HCT116 (cell line): ENCODE data around the gene C2orf81. TPM values are rescaled to one million over a fixed set of nuclear protein-coding genes. Genes with fewer than 3 reads are reported as not detected.

Experiments
- ATAC-seq: fragments of 200-7000 bp; cut with Tn5 transposase; 2 replicates; pipeline ENCODE4 v1.9.1; 2020; ENCODE audit warnings: mild to moderate bottlenecking, moderate library complexity
- BruUV-seq: library from RNA; stranded (reverse); fragments of 400-500 nt; replicated peaks from 2 replicates; lab custom pipeline; 2021; lab: Mats Ljungman, UMichigan
- CTCF ChIA-PET: fragments of 300-600 bp; sonication (Branson Sonifier 250); formaldehyde crosslinking; loops from one replicate; lab custom pipeline; 2021; ENCODE audit warnings: antibody characterized with exemption; lab: Charles Lee
- POLR2A ChIA-PET: fragments of 300-600, 350-600 bp; sonication (Branson Sonifier 250); formaldehyde crosslinking; loops from one replicate; lab custom pipeline; 2021; ENCODE audit warnings: antibody characterized with exemption; lab: Charles Lee
- RAD21 ChIA-PET, 2 experiments: fragments of 300-600 bp; sonication (Branson Sonifier 250); formaldehyde crosslinking; loops; one replicate each; lab custom pipeline; 2023; ENCODE audit warnings: low total read pairs in 2 of 2; ENCODE audit not compliant: uncharacterized antibody in 2 of 2, unreplicated experiment in 2 of 2, low non-redundant PET in 1 of 2; lab: Charles Lee
- DNase-seq: peaks from one replicate; pipeline ENCODE4 v3.0.0-alpha.2; 2010; ENCODE audit warnings: low read depth, low spot score
- H2AFZ ChIP-seq: fragments of 200-600 bp; shearing (Covaris generic), sonication (generic); 2 replicates; pipeline ENCODE4 v1.6.1; 2017; ENCODE audit warnings: low read depth, mixed run types, mixed read lengths, antibody characterized with exemption, low read length; ENCODE audit not compliant: poor library complexity, severe bottlenecking
- H3K27ac ChIP-seq: 2 replicates; pipeline ENCODE4 v1.5.1; 2012; ENCODE audit warnings: low read depth, low read length
- H3K27me3 ChIP-seq: fragments of 200-600 bp; sonication (generic); 2 replicates; pipeline ENCODE4 v1.6.1; 2016; ENCODE audit warnings: mixed run types, low read length, mixed read lengths; ENCODE audit not compliant: insufficient read depth
- H3K36me3 ChIP-seq, 2 experiments: fragments of 200-500 bp in 1 of 2; fragments of 200-600 bp in 1 of 2; sonication (Bioruptor generic) in 1 of 2; sonication (generic) in 1 of 2; 2 replicates each; pipeline versions ENCODE4 v1.5.1 to v1.6.1; 2014 to 2016; ENCODE audit warnings: low read length in 2 of 2, inconsistent platforms in 1 of 2, mixed read lengths in 1 of 2, mixed run types in 1 of 2; ENCODE audit not compliant: insufficient read depth in 2 of 2, control insufficient read depth in 1 of 2
- H3K4me1 ChIP-seq, 2 experiments: fragments of 200-600 bp in 1 of 2; sonication (generic) in 1 of 2; 2 replicates each; pipeline versions ENCODE4 v1.5.1 to v1.6.1; 2012 to 2017; ENCODE audit warnings: low read length in 2 of 2, inconsistent platforms in 1 of 2, mild to moderate bottlenecking in 1 of 2, mixed read lengths in 1 of 2, mixed run types in 1 of 2, moderate library complexity in 1 of 2; ENCODE audit not compliant: insufficient read depth in 2 of 2, control insufficient read depth in 1 of 2
- H3K4me2 ChIP-seq: fragments of 200-600 bp; sonication (generic); 2 replicates; pipeline ENCODE4 v1.6.1; 2017; ENCODE audit warnings: mixed run types, low read length, mixed read lengths
- H3K4me3 ChIP-seq, 2 experiments: fragments of 200-600 bp in 1 of 2; sonication (generic) in 1 of 2; replicated peaks in 1 of 2; 2 replicates each; pipeline ENCODE4 v1.5.1; 2011 to 2016; ENCODE audit warnings: low read length in 2 of 2, control low read depth in 1 of 2, low read depth in 1 of 2, mild to moderate bottlenecking in 1 of 2, mixed read lengths in 1 of 2, mixed run types in 1 of 2
- H3K79me2 ChIP-seq: fragments of 200-600 bp; sonication (generic); 2 replicates; pipeline ENCODE4 v1.6.1; 2017; ENCODE audit warnings: mild to moderate bottlenecking, mixed run types, low read length, moderate library complexity, mixed read lengths; ENCODE audit not compliant: insufficient read depth
- H3K9ac ChIP-seq: fragments of 200-600 bp; sonication (generic); 2 replicates; pipeline ENCODE4 v1.6.1; 2016; ENCODE audit warnings: low read length, mixed read lengths
- H3K9me2 ChIP-seq: fragments of 200-600 bp; sonication (generic), shearing (Covaris generic); 2 replicates; pipeline ENCODE4 v1.6.1; 2017; ENCODE audit warnings: mixed run types, mild to moderate bottlenecking, moderate library complexity; ENCODE audit not compliant: insufficient read depth
- H3K9me3 ChIP-seq, 2 experiments: fragments of 200-500 bp in 1 of 2; fragments of 200-600 bp in 1 of 2; sonication (Bioruptor generic) in 1 of 2; sonication (generic) in 1 of 2; 2 replicates each; pipeline ENCODE4 v1.6.1; 2014 to 2017; ENCODE audit warnings: low read length in 2 of 2, mixed read lengths in 2 of 2, inconsistent platforms in 1 of 2, low read depth in 1 of 2, mild to moderate bottlenecking in 1 of 2, mixed run types in 1 of 2, moderate library complexity in 1 of 2; ENCODE audit not compliant: control insufficient read depth in 1 of 2, insufficient read depth in 1 of 2
- H4K20me1 ChIP-seq: fragments of 200-600 bp; sonication (generic), shearing (Covaris generic); 2 replicates; pipeline ENCODE4 v1.6.1; 2017; ENCODE audit warnings: mixed run types, mild to moderate bottlenecking, moderate library complexity; ENCODE audit not compliant: insufficient read depth
- ATF3 ChIP-seq: IDR thresholded peaks from 2 replicates; pipeline ENCODE4 v1.6.1; 2012
- EZH2phosphoT487 ChIP-seq: fragments of 200-600 bp; IDR thresholded peaks from 2 replicates; pipeline ENCODE4 v1.6.1; 2018; ENCODE audit warnings: antibody characterized with exemption, borderline replicate concordance
- SIN3A ChIP-seq: IDR thresholded peaks from 2 replicates; pipeline ENCODE4 v1.6.1; 2012; ENCODE audit warnings: low read depth
- SP1 ChIP-seq: IDR thresholded peaks from 2 replicates; pipeline ENCODE4 v1.6.1; 2012; ENCODE audit warnings: low read depth
- ZBTB33 ChIP-seq: IDR thresholded peaks from 2 replicates; pipeline ENCODE4 v1.6.1; 2011; ENCODE audit warnings: mild to moderate bottlenecking, low read length, moderate library complexity; ENCODE audit not compliant: insufficient replicate concordance; ENCODE audit errors: extremely low read depth
- ZFX ChIP-seq: fragments of 450-650 bp; IDR thresholded peaks from 2 replicates; pipeline ENCODE4 v1.6.1; 2017
- intact Hi-C: fragments of 100-400 bp; cut with micrococcal nuclease; formaldehyde crosslinking; loops from 2 replicates; pipeline ENCODE4 v1.10.0; 2022
- total RNA-seq: library from RNA; stranded (reverse); gene quantifications from one replicate; pipeline ENCODE4 v1.2.1, GENCODE V29; 2021; ENCODE audit not compliant: unreplicated experiment

Gene C2orf81
- total RNA-seq, 1 experiment from 2014 or later: 6.5 TPM

- no peaks in the 10 kb centered on the region for H3K79me2 ChIP-seq
- H4K20me1 ChIP-seq: no peaks in the 10 kb centered on the region
- no TSS peak for BruUV-seq
- no peak overlapping the region for H2AFZ ChIP-seq
- ChIA-PET CTCF (no interaction called here), RAD21 (no interaction called here), POLR2A (no interaction called here)
- peaks cover 20 to 33% of the 10 kb centered on the region in 2 experiments for H3K4me1 ChIP-seq
- TF ChIP-seq SP1 (no peak), ZBTB33 (no peak), ATF3 (no peak), ZFX (no peak), SIN3A (no peak), EZH2phosphoT487 (no peak)
- H3K27me3 ChIP-seq: no peaks in the 10 kb centered on the region
- no peak for DNase-seq
- no peaks in the 10 kb centered on the region for H3K9me3 ChIP-seq
- no peaks in the 10 kb centered on the region for H3K36me3 ChIP-seq
- H3K4me3 ChIP-seq: no peak overlapping the region
- no peaks in the 10 kb centered on the region for H3K9me2 ChIP-seq
- H3K9ac ChIP-seq: no peak overlapping the region
- intact Hi-C loops: no loop called here
- ATAC-seq: no peak
- no peak overlapping the region for H3K27ac ChIP-seq
- H3K4me2 ChIP-seq: no peak overlapping the region
Measured at GRCh38 chr2:74447230-74447999, 26.0 kb upstream of the C2orf81 start.
